ENCODE measurements around the gene EEFSEC.

Gene EEFSEC

DNA sequence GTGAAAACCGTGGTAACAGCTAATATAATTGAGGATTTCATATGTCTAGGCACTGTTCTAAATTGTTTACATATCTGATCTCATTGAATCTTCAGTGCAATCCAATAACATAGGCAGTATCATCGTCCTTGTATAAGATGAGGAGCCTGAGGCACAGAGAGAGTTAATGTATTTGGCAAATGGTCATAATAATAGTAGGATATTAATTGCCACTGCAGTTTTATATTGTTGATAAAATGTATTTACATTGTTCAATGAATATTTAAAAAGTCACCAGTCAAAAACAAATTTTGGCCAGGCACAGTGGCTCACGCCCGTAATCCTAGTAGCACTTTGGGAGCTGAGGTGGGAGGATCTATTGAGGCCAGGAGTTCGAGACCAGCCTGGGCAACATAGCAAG, 88.5 kb downstream of the EEFSEC start:
- DNase-seq (ENCODE audit: low spot score) = no peak
- CTCF ChIA-PET = no interaction called here
- H3K27ac ChIP-seq = no peak overlapping the region
- POLR2A ChIA-PET (ENCODE audit: low non-redundant PET) = no interaction called here
- TF ChIP-seq, protein P1, sequence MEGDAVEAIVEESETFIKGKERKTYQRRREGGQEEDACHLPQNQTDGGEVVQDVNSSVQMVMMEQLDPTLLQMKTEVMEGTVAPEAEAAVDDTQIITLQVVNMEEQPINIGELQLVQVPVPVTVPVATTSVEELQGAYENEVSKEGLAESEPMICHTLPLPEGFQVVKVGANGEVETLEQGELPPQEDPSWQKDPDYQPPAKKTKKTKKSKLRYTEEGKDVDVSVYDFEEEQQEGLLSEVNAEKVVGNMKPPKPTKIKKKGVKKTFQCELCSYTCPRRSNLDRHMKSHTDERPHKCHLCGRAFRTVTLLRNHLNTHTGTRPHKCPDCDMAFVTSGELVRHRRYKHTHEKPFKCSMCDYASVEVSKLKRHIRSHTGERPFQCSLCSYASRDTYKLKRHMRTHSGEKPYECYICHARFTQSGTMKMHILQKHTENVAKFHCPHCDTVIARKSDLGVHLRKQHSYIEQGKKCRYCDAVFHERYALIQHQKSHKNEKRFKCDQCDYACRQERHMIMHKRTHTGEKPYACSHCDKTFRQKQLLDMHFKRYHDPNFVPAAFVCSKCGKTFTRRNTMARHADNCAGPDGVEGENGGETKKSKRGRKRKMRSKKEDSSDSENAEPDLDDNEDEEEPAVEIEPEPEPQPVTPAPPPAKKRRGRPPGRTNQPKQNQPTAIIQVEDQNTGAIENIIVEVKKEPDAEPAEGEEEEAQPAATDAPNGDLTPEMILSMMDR (conservative IDR thresholded peaks at IDR 0.05; ENCODE audit: low read depth) = no peak

DNA sequence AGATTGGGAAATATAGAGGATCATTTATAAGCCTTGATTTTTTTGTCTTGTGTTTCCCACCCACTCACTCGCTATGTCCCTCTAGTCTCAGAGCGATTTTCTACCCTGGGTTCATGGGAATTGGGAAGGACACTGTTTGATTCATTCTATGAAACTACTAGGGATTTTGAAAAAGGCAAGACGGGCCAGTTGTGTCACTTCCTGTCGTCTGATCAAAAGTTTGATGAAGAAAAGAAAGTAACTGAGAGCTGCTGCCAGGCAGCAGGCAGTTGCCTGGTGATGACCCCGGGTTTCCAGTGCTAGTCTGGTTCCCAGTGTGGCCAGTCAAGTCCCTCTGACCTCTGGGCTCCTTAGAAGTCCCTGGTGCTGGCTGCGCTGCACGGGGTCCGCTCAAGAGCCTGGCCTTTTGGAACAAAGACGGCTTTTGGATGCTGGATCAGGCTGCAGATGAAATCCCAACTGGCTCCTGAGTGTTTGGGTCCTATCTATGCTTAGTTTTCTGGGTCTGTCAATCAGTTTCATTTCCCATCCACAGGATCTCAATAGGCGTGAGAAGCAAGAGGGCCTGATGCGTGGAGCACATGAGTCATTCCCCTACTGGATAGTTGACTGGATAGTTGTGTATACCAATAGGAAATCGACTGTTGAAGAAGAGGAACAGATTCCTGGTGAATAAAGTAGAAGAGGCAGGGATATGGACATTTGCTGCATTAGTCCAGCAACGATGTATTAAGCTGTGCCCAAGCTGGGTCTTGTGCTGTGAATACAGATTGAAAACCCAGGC, 89.7 kb downstream of the EEFSEC start:
- no peak overlapping the region for H3K27ac ChIP-seq
- TF ChIP-seq, protein P1 (conservative IDR thresholded peaks at IDR 0.05; ENCODE audit: low read depth) = no peak
- no peak for DNase-seq (ENCODE audit: low spot score)
- POLR2A ChIA-PET (ENCODE audit: low non-redundant PET) = no interaction called here
- CTCF ChIA-PET = no interaction called here

DNA sequence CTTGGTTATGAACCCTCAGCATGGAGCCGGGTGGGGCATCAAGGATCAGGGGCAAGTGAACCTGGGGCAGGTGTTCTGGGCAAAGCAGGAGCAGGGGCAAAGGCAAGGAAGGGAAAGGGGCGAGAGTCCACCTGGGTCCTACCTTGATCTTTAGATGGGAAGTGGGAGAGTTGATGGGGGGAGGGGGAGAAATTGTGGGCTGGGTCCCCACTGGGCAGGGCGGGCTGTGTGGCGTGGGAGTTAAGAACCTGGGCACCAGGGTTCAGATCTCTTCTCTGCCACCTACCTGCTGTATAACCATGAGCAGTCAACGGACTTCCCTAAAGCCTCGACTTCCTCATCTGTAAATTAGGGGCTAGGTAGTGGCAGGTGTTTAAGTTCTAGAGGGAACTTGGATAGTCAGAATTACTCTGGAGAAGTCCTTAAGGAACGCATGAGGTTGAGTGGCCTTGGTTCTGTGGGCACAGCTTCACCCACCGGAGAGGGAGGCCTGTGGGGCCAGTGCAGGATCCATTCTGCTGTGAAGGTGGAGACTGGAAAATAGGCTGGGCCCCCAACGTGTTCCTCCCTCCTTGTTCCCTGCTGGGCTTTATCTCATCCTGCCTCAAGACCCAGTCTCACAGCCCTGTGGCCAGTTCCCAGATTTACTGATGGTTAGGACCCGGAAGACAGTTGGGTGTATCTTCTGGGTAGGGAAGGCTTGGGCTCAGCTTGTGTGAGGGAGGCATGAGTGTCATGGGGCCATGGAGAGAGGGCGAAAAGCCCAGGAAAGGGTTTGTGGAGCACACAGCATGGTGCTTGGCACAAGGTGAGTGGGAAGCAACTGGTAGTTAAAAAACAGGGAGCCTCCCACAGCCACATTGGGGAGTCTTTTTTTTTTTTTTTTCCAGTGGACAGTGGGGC, 90.6 kb downstream of the EEFSEC start:
- ChIA-PET CTCF (interaction anchor here (0.6 kb wide), 1 partner anchor 612 kb away, joined by 3 read pairs; no protein-coding TSS in a partner anchor), POLR2A (ENCODE audit: low non-redundant PET) (no interaction called here)
- H3K27ac ChIP-seq = no peak overlapping the region
- no peak for DNase-seq (ENCODE audit: low spot score)
- TF ChIP-seq, protein P1 (conservative IDR thresholded peaks at IDR 0.05; ENCODE audit: low read depth) = no peak

DNA sequence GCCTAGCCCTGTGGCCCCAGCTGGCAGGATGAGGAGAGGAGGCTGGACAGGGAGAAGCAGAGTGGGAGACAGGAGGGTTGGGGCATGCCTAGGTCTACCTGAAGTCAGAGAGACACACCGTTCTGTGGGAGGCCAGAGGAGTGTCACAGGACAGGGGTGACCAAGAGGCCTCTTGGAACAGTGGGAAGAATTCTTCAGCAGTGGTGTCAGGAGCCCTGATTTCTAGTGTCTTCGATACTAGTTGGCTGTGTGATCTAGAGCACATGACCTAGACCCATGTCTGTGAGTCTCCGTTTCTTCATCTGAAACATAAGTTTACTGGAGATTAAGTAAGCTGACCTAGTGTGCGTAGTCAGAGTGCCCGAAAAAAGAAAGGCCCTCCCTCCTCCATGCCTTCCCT, 92.2 kb downstream of the EEFSEC start:
- TF ChIP-seq, protein P1 (conservative IDR thresholded peaks at IDR 0.05; ENCODE audit: low read depth) = no peak
- ChIA-PET POLR2A (ENCODE audit: low non-redundant PET) (no interaction called here), CTCF (interaction anchor here (0.6 kb wide), 1 partner anchor 66 kb away, joined by 3 read pairs; no protein-coding TSS in a partner anchor)
- no peak for DNase-seq (ENCODE audit: low spot score)
- no peak overlapping the region for H3K27ac ChIP-seq

DNA sequence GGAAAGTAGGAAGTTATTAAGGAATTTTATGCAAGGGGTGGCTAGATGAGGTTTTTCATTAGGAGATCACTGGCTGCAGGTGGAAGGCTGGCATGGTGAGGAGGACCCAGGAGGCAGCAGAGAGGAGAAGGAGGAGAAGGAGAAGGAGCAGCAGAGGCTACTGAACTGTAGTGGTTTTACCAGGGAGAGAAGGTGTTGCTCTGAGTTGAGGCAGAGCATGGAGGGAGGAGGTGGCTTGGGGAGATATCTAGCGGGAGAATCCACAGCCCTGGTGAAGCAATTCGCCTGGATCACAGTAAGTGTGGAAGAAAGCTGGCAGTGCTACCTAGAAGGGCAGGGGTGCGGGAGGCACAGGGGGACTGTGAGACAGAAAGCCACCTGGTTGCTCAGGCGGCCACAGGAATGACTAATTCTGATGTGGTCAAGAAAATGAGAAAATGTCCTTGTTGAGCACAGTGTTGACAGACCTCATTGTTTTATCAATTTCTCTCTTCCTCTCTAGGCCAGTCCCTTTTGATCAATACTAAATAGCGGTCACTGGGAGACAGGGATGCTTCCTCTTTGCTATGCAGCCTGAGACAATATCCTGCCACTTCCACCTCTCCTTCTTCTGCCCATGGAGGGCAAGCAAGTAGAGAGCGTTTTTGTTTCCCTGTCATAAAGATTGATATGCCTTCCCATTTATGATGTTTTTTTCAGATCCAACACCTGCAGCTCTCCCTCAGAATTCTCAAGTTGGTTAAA, 94.6 kb downstream of the EEFSEC start:
- DNase-seq (ENCODE audit: low spot score) = no peak
- ChIA-PET POLR2A (ENCODE audit: low non-redundant PET) (interaction anchor here (0.7 kb wide), 1 partner anchor 177 kb away, joined by 4 read pairs; no protein-coding TSS in a partner anchor), CTCF (no interaction called here)
- H3K27ac ChIP-seq = no peak overlapping the region
- TF ChIP-seq, protein P1 (conservative IDR thresholded peaks at IDR 0.05; ENCODE audit: low read depth) = no peak

DNA sequence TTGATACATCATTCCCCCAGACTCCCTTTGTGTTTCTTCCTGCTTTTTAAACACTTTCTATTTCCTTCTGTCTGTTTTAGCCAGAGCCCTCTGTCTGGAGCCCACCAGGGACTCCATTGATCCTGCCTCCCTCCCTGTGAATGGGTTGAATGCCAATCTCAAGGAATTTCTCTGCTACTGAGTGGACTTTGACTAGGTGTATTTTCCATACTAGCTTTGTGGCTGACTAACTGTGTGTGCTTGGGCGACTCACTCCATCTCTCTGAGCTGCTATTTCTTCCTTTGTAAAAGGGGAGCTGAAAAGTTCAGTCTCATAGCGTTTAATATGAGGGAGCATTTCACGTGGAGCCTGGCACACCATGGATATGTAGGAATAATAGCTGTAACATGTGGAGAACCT, 98.8 kb downstream of the EEFSEC start:
- CTCF ChIA-PET = interaction anchor here (0.5 to 0.6 kb wide), 2 partner anchors 25 to 83 kb away, joined by 3 to 5 read pairs; no protein-coding TSS in a partner anchor
- TF ChIP-seq, protein P1 (conservative IDR thresholded peaks at IDR 0.05; ENCODE audit: low read depth) = no peak
- POLR2A ChIA-PET (ENCODE audit: low non-redundant PET) = no interaction called here
- H3K27ac ChIP-seq = no peak overlapping the region
- DNase-seq (ENCODE audit: low spot score) = no peak

All from RWPE1 (cell line).